NCI-H1048 (cell line): ENCODE measurements around the gene NRXN3.

Experiments
- DNase-seq: peaks from one replicate; lab custom pipeline; 2025; lab: John Stamatoyannopoulos, UW

Gene NRXN3

DNA sequence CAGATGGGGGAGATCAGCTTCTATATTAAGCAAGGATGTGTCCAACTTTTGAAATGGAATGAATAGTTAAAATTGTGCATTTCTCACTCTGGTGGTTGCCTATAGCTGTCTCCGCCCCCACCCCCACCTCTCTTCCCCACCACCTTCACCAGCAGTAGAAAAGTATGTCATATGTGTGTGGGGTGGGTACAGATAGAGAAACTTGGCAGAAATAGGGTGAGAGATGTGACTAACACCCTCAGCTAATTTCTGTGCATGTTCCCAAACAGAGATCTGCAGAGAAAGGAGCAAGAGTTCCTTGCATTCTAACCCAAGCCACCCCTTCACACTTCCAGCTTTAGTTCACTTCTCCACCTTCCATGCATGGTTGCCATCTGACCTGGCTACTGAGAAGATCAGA, 980.1 kb downstream of the NRXN3 start:
- DNase-seq = no peak

DNA sequence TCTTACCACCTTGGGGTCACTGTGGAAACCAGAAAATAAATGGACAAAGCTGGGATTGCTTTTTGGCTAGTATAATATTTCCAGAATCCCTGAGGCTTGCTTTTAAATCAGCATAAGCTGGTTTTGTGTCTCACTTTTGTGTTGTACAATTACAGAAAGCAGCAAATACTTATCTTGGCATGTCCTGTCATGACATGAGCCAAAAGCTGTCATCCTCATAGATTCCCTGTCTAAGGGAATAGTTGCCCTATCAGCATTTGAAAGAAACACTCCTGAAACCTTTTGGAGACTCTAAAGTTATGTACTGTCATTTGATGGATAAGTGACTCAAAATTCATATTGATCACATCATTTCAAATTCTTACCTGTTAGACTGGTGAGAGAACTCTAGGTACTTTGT, 987.2 kb downstream of the NRXN3 start:
- DNase-seq = no peak

DNA sequence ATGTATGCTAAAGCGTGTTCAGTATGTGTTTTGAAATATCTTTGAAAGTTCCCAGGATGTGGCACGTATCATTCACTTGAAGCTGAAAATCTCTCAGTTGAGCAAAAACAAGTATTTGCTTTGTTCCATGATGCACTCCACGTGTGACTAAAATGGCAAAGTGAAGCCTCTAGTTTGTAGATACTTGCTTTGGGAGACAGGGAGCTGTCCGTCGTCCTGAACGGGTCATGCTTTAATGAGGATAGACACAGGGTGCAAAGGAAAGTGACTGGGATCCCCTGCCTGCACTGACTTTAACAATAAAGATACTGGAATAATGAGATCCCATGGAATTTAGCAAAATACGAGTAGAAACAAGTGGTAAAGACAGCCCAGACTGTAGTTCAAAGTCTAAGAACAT, 991.4 kb downstream of the NRXN3 start:
- no peak for DNase-seq

- DNase-seq = no peak
Measured at GRCh38 chr14:79162833-79163232, 992.7 kb downstream of the NRXN3 start.

GRCh38 chr14:79165471-79166090, 995.4 kb downstream of the NRXN3 start:
- no peak for DNase-seq

DNA sequence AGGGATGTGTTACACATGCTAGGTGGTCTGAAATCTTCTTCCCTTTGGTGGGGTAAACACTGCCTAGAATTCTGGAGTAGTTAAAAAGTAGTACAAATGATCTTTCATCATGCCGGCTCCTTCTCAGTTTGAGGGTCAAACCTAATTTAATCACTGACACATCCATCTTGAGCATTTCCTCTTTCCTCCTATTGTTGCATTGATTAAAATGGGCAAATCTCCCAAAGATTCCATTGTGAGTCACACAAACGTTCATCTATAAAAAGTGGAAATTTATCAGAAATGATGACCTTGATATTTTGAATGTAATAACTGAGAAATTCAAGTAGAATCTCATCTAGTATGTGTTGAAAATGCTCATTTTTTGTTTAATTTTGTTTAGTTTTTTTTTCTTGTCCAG, 996.0 kb downstream of the NRXN3 start:
- DNase-seq = no peak

- no peak for DNase-seq
Measured at GRCh38 chr14:79167957-79168356, 997.8 kb downstream of the NRXN3 start.

DNA sequence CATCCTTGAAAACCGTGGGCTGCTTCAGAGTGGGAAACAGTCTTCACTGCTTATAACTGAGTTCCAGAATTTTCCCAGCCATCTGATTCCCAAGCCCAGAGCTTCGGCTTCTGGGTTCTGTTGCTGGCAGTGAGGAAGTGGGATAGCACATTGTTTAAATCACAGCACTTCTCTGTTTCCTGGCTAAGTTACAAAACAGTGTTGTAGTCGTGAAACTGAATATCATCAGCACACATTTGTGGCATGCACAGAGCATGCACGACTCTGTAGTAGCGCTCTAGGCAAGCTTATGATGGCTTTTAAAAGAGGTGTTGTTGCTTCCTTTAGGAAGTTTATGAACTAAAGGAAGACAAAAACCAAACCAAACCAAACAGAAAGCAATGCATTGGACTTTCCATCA, 1005.5 kb downstream of the NRXN3 start:
- DNase-seq = no peak

GRCh38 chr14:79177106-79177505, 1006.9 kb downstream of the NRXN3 start:
- no peak for DNase-seq

DNA sequence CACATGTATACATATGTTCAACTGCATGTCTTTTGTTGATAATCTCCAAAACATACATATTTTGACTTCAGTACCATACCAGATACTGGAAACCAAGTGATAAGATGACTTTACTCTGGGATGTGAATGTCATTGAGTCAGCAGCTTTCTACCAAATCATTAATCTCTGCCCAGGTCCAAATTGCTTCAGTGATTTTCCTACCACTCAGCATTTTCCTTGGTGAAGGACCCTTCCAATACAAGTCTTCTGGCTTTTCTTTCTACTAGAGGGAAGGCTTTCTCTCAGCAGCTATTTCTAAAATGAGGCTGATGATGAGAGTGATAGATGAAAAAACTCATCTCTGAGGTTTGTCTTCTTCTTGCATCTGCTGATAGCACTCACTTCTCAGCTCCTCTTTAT, 1008.5 kb downstream of the NRXN3 start:
- DNase-seq = no peak

DNA sequence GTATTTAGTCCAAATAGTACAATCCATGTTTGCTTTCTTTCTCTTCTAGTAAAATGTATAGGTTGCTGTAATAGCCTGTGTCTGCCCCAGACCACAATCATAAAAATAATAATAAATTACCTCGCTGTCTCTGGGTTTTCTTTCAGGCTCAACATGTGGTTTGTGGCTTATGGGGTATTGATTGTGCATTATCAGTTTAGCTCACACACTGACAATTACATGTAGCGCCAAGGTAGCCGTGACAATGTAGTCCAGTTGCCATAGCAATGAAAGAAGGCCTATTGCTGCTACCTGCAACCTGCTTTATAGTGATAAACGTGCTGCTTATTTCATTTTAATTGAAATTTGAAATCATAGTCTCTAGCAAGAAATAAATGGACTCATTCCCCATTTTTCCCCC, 1009.8 kb downstream of the NRXN3 start:
- DNase-seq = no peak

GRCh38 chr14:79180656-79181055, 1010.5 kb downstream of the NRXN3 start:
- no peak for DNase-seq

DNA sequence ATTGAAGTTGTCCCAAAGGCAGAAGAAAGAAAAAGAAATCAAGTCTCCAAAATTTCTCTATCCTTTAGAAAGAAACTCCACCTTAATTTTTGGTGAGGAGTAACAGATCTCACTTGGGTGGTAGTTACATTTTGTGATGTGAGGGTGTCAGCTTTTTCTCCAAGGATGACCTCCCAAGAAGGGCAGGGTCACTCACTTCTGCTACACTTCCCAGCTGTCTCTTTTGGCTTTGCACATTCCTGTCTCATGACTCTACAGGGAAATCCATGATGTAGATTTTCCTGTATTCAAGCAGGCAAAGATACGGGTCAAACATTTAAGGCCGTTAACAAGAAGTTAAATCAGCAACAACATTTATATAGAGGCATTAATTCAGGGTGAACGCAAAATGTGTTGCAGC, 1016.4 kb downstream of the NRXN3 start:
- DNase-seq = no peak

GRCh38 chr14:79193689-79194477, 1023.7 kb downstream of the NRXN3 start:
- DNase-seq = no peak

DNA sequence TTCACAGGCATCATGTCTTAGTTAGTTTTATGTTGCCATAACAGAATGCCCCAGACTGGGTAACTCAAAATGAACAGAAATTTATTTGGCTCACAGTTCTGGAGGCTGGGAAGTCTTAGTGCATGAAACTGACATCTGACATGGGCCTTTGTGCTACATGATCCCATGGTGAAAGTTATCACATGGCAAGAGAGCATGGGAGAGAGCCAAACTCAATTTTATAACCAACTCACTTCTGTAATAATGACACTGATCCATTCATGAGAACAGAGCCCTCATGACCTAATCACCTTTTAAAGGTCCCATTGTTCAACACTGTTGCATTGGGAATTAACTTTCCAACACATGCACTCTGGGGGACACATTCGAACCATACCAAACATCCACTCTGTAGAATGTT, 1026.0 kb downstream of the NRXN3 start:
- DNase-seq = no peak

- DNase-seq = no peak
Measured at GRCh38 chr14:79197516-79197915, 1027.3 kb downstream of the NRXN3 start.

DNA sequence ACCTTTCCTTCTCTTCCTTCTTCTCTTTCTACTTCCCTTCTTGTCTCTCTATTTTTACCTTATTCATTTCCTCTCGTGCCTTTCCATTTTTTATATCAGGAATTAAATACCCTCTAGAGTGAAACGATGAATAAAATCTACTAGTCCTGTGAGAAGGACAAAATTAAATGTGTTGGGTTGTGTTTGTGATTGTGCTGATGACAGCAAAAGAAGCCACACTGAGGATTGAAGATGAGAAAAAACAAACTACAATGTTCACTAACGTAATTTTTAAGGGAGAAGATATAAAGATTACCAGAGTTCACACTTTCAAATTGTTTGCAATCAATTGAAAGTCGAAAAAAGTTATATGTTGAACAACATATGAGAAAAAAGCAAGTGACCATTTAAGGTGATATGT, 1029.0 kb downstream of the NRXN3 start:
- no peak for DNase-seq

GRCh38 chr14:79201564-79202207, 1031.5 kb downstream of the NRXN3 start:
- no peak for DNase-seq

DNA sequence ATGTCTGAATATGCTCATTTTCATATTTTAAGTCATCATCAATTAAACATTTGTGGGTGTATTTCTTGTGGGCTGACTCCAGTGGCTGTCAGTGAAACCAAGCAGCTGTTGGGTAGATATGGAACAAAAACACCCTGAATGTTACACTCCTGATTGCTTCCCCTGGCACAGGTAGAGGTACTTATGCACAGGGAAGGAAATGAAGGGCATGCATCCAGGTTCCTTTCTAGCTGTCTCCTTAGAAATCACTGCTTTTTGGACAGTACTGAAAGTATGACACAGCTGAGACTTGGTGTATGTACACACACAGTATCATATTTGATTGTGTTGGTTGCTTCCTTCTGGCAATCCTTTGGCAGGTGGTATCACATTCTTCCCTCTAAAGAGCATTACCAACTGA, 1034.4 kb downstream of the NRXN3 start:
- DNase-seq = no peak

GRCh38 chr14:79209418-79209817, 1039.2 kb downstream of the NRXN3 start:
- no peak for DNase-seq

- no peak for DNase-seq
Measured at GRCh38 chr14:79225815-79226214, 1055.6 kb downstream of the NRXN3 start.

- no peak for DNase-seq
Measured at GRCh38 chr14:79229383-79229909, 1059.3 kb downstream of the NRXN3 start.

GRCh38 chr14:79242666-79243065, 1072.5 kb downstream of the NRXN3 start:
- no peak for DNase-seq
